ENCODE data around the gene MESP1.
"Not testable (repeated sequence)": the region's sequence is repeated elsewhere in the genome, so short reads cannot be mapped to it uniquely, and the experiment has no call there.

The MESP1 gene

GRCh38 chr15:89750560-89751542, at the start of gene MESP1:
TSS of gene MESP1 (minus strand) at chr15:89751249. CDS start at chr15:89751231, 18 bp downstream.
- peak; percentile 79 for DNase-seq (ENCODE audit: low read depth)

GRCh38 chr15:89799918-89800498, 49.0 kb upstream of the MESP1 start:
- no peak for DNase-seq (ENCODE audit: low read depth)

- no peak for DNase-seq (ENCODE audit: low read depth)
Measured at GRCh38 chr15:89799011-89799911, 48.2 kb upstream of the MESP1 start.

- no peak for DNase-seq (ENCODE audit: low read depth)
Measured at GRCh38 chr15:89797678-89798201, 46.7 kb upstream of the MESP1 start.

- DNase-seq (ENCODE audit: low read depth) = no peak
Measured at GRCh38 chr15:89795996-89796395, 44.9 kb upstream of the MESP1 start.

GRCh38 chr15:89794627-89795241, 43.7 kb upstream of the MESP1 start:
- no peak for DNase-seq (ENCODE audit: low read depth)

- no peak for DNase-seq (ENCODE audit: low read depth)
Measured at GRCh38 chr15:89792106-89792805, 41.2 kb upstream of the MESP1 start.

- DNase-seq (ENCODE audit: low read depth) = no peak
Measured at GRCh38 chr15:89790661-89791060, 39.6 kb upstream of the MESP1 start.

GRCh38 chr15:89790206-89790605, 39.2 kb upstream of the MESP1 start:
- no peak for DNase-seq (ENCODE audit: low read depth)

GRCh38 chr15:89788585-89788984, 37.5 kb upstream of the MESP1 start:
- DNase-seq (ENCODE audit: low read depth) = not testable (repeated sequence)

- no peak for DNase-seq (ENCODE audit: low read depth)
Measured at GRCh38 chr15:89787944-89788343, 36.9 kb upstream of the MESP1 start.

- no peak for DNase-seq (ENCODE audit: low read depth)
Measured at GRCh38 chr15:89785774-89786140, 34.7 kb upstream of the MESP1 start.

- no peak for DNase-seq (ENCODE audit: low read depth)
Measured at GRCh38 chr15:89785064-89785773, 34.2 kb upstream of the MESP1 start.

- DNase-seq (ENCODE audit: low read depth) = no peak
Measured at GRCh38 chr15:89784686-89784960, 33.6 kb upstream of the MESP1 start.

- no peak for DNase-seq (ENCODE audit: low read depth)
Measured at GRCh38 chr15:89783861-89784685, 33.0 kb upstream of the MESP1 start.

GRCh38 chr15:89783111-89783860, 32.2 kb upstream of the MESP1 start:
- no peak for DNase-seq (ENCODE audit: low read depth)

GRCh38 chr15:89782619-89782950, 31.5 kb upstream of the MESP1 start:
- DNase-seq (ENCODE audit: low read depth) = not testable (repeated sequence)

GRCh38 chr15:89781891-89782618, 31.0 kb upstream of the MESP1 start:
- no peak for DNase-seq (ENCODE audit: low read depth)
